CD8-positive, alpha-beta memory T cell (primary cell): ENCODE data around the gene OXGR1. TPM values are rescaled to one million over a fixed set of nuclear protein-coding genes. Genes with fewer than 3 reads are reported as not detected.
A peak's percentile ranks its signal among the peaks of the same experiment; 100 is the strongest.

Experiments
- CTCF ChIA-PET: fragments of 350-600 bp; sonication (Branson Sonifier 250); formaldehyde crosslinking; loops from one replicate; lab custom pipeline; 2021; ENCODE audit warnings: antibody characterized with exemption; lab: Charles Lee
- POLR2A ChIA-PET: fragments of 350-600 bp; sonication (Branson Sonifier 250); formaldehyde crosslinking; loops from one replicate; lab custom pipeline; 2021; ENCODE audit warnings: antibody characterized with exemption; lab: Charles Lee
- DNase-seq, 5 donors: peaks; one replicate each; pipeline versions ENCODE4 v3.0.0 to v3.0.0-alpha.2; 2020 to 2022; ENCODE audit warnings: mixed read lengths in 1 of 5
- H3K27ac ChIP-seq: one replicate; pipeline ENCODE4 v1.7.0; 2013; ENCODE audit warnings: low read depth, mild to moderate bottlenecking, low read length, moderate library complexity
- H3K27me3 ChIP-seq: 2 replicates; pipeline ENCODE4 v1.7.0; 2013; ENCODE audit warnings: low read length, mild to moderate bottlenecking; ENCODE audit not compliant: insufficient read depth, poor library complexity, severe bottlenecking
- H3K36me3 ChIP-seq: 2 replicates; pipeline ENCODE4 v1.7.0; 2013; ENCODE audit warnings: mild to moderate bottlenecking, low read length, moderate library complexity; ENCODE audit not compliant: insufficient read depth
- H3K4me1 ChIP-seq: 2 replicates; pipeline ENCODE4 v1.7.0; 2013; ENCODE audit warnings: mild to moderate bottlenecking, low read length, moderate library complexity; ENCODE audit not compliant: insufficient read depth
- H3K4me3 ChIP-seq: 2 replicates; pipeline ENCODE4 v1.7.0; 2013; ENCODE audit warnings: mild to moderate bottlenecking, low read length
- H3K9me3 ChIP-seq: 2 replicates; pipeline ENCODE4 v1.7.0; 2013; ENCODE audit warnings: mild to moderate bottlenecking, low read length
- H3K27ac Mint-ChIP-seq, 8 donors: one replicate each; pipeline ENCODE4 v1.8.0; 2020 to 2021; ENCODE audit warnings: mixed read lengths in 8 of 8, mild to moderate bottlenecking in 6 of 8, inconsistent platforms in 3 of 8, moderate library complexity in 3 of 8
- H3K27me3 Mint-ChIP-seq, 2 donors: one replicate each; pipeline ENCODE4 v1.8.0; 2020 to 2021; ENCODE audit warnings: mixed read lengths in 2 of 2, mild to moderate bottlenecking in 1 of 2, moderate library complexity in 1 of 2
- H3K36me3 Mint-ChIP-seq, 3 donors: one replicate each; pipeline ENCODE4 v1.8.0; 2020 to 2021; ENCODE audit warnings: mixed read lengths in 3 of 3, inconsistent platforms in 1 of 3, mild to moderate bottlenecking in 1 of 3
- H3K4me1 Mint-ChIP-seq, 3 donors: one replicate each; pipeline ENCODE4 v1.8.0; 2020 to 2021; ENCODE audit warnings: mixed read lengths in 3 of 3, inconsistent platforms in 1 of 3, mild to moderate bottlenecking in 1 of 3
- H3K4me3 Mint-ChIP-seq, 7 donors: one replicate each; pipeline ENCODE4 v1.8.0; 2020 to 2021; ENCODE audit warnings: mixed read lengths in 7 of 7, mild to moderate bottlenecking in 6 of 7, moderate library complexity in 4 of 7, inconsistent platforms in 2 of 7
- H3K9me3 Mint-ChIP-seq, 5 donors: one replicate each; pipeline ENCODE4 v1.8.0; 2020 to 2022; ENCODE audit warnings: mixed read lengths in 5 of 5, mild to moderate bottlenecking in 3 of 5, moderate library complexity in 2 of 5, inconsistent platforms in 1 of 5
- polyA plus RNA-seq: library from polyadenylated mRNA; unstranded; fragments of 300-500 nt; fragmentation: Illumina TruSeq; gene quantifications from one replicate; pipeline ENCODE4 v1.2.3, GENCODE V29; 2021
- total RNA-seq, 2 experiments: library from RNA; stranded (reverse); gene quantifications; one replicate each; pipeline ENCODE4 v1.2.3, GENCODE V29; 2021

OXGR1 gene
- total and polyA plus RNA-seq, 3 experiments from 2014 or later = not detected

DNA sequence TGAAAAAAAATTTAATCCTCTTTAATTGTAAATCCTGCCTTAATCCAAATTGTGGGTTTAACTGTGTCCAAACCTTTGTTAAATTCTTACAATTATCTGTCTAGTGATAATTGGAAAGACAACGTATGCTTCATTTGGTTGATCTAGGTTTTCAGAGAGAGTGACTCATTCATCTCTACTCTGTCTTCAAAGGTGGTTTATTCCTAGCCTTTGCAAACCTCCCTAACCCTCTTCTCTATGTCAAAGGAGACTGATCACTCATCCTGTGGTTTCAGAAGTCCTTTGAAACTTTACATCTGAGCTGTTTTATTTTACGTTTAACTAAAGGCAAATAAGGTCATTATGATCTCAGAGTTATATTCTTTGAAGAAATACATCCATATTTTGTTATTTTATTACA, 8.8 kb upstream of the OXGR1 start:
- no peak overlapping the region for H3K27ac ChIP-seq
- Mint-ChIP-seq H3K27me3 (peaks cover 11 to 18% of the 10 kb centered on the region in 2 donors), H3K9me3 (no peaks in the 10 kb centered on the region), H3K4me1 (no peaks in the 10 kb centered on the region), H3K27ac (no peak overlapping the region), H3K4me3 (no peak overlapping the region), H3K36me3 (no peaks in the 10 kb centered on the region)
- CTCF ChIA-PET = no interaction called here
- no peaks in the 10 kb centered on the region for H3K9me3 ChIP-seq
- no peak for DNase-seq
- H3K36me3 ChIP-seq = no peaks in the 10 kb centered on the region
- H3K4me1 ChIP-seq = no peaks in the 10 kb centered on the region
- no peak overlapping the region for H3K4me3 ChIP-seq
- POLR2A ChIA-PET = no interaction called here
- no peaks in the 10 kb centered on the region for H3K27me3 ChIP-seq

DNA sequence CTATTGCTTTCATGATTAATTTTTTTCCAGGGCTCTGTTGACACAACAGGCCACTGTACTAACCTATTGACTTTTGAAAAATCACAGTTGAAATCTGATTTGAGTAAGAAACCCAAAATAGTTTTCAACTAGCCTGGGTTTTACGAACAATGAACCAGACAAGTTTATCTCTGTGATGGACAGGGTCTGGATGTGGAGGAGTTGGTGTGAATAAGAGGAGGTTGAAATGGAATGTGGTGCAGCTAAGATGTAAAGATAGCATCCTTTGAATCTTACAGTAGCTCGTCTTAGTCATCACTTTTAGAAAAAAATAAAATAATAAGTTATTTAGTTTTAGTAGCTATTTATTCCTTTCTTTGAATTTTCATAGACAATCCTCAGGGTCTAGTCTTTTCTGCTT, 8.3 kb upstream of the OXGR1 start:
- Mint-ChIP-seq H3K4me1 (no peaks in the 10 kb centered on the region), H3K9me3 (no peaks in the 10 kb centered on the region), H3K27ac (no peak overlapping the region), H3K27me3 (peaks cover 11 to 15% of the 10 kb centered on the region in 2 donors), H3K4me3 (no peak overlapping the region), H3K36me3 (no peaks in the 10 kb centered on the region)
- Histone ChIP-seq H3K9me3 (no peaks in the 10 kb centered on the region), H3K27ac (no peak overlapping the region), H3K4me1 (no peaks in the 10 kb centered on the region), H3K27me3 (no peaks in the 10 kb centered on the region), H3K4me3 (no peak overlapping the region), H3K36me3 (no peaks in the 10 kb centered on the region)
- ChIA-PET POLR2A (no interaction called here), CTCF (no interaction called here)
- DNase-seq = no peak

DNA sequence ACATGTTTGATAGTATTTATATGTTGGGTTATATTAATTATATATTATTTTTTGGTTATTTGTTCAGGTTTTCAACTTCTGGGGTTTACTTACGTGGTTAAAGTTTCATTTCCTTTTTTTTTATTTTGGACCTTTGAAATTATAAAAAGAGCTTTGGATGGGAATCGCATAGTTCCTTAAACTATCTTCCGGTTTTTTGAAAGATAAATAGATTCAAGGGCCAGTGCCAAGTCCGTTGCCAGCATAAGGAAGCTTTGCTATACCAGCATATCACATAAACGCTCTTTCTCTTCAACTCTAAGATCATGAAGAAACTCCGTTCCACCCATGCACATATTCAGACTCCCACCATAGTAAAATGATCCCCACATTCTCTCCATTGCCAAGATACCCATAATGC, 7.4 kb upstream of the OXGR1 start:
- CTCF ChIA-PET = no interaction called here
- no peak for DNase-seq
- H3K27me3 Mint-ChIP-seq = peaks cover 11 to 15% of the 10 kb centered on the region in 2 donors

DNA sequence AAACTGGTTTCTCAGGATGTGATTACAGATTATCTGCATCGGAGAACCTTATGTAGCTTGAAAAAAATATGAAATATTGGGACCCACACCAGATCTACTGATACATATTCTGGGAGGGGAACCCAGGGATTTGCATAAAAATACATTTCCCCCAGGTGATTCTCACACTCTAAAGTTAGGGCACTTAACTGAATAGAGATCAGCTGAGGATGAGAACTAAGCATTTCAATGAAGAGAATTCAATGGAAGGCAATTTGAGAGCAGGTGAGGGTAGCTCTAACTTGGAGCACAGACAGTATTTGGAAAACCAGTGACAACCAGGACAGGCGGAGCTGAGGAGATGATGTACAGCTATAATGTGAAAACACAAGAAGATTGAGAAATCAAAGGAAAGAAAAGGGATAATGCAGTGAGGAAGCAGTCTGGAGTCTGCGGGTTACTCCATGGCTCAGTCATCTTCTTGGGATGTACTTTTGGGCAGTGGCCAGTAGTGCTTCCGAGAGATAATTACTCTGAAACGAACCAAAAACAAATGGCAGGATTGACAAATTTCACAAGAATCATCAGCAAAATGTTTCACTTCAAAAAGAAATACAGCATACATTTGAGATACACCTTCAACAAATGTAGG, 6.1 kb upstream of the OXGR1 start:
- Histone ChIP-seq H3K9me3 (no peaks in the 10 kb centered on the region), H3K27ac (no peak overlapping the region), H3K27me3 (no peaks in the 10 kb centered on the region), H3K4me1 (no peaks in the 10 kb centered on the region), H3K4me3 (no peak overlapping the region), H3K36me3 (no peaks in the 10 kb centered on the region)
- Mint-ChIP-seq H3K27ac (no peak overlapping the region), H3K9me3 (no peaks in the 10 kb centered on the region), H3K4me3 (no peak overlapping the region), H3K4me1 (no peaks in the 10 kb centered on the region), H3K27me3 (peaks cover 10 to 15% of the 10 kb centered on the region in 2 donors), H3K36me3 (no peaks in the 10 kb centered on the region)
- ChIA-PET CTCF (no interaction called here), POLR2A (no interaction called here)
- DNase-seq = no peak

More for the DNA sequence above, 7.4 kb upstream of the OXGR1 start:
- no peaks in the 10 kb centered on the region for H3K9me3 Mint-ChIP-seq
- no peaks in the 10 kb centered on the region for H3K36me3 Mint-ChIP-seq
- no peaks in the 10 kb centered on the region for H3K36me3 ChIP-seq
- H3K4me1 ChIP-seq = no peaks in the 10 kb centered on the region
- no peak overlapping the region for H3K4me3 ChIP-seq
- no peak overlapping the region for H3K4me3 Mint-ChIP-seq
- no peaks in the 10 kb centered on the region for H3K27me3 ChIP-seq
- POLR2A ChIA-PET = no interaction called here
- H3K9me3 ChIP-seq = no peaks in the 10 kb centered on the region
- H3K27ac Mint-ChIP-seq = no peak overlapping the region
- no peak overlapping the region for H3K27ac ChIP-seq
- H3K4me1 Mint-ChIP-seq = no peaks in the 10 kb centered on the region

DNA sequence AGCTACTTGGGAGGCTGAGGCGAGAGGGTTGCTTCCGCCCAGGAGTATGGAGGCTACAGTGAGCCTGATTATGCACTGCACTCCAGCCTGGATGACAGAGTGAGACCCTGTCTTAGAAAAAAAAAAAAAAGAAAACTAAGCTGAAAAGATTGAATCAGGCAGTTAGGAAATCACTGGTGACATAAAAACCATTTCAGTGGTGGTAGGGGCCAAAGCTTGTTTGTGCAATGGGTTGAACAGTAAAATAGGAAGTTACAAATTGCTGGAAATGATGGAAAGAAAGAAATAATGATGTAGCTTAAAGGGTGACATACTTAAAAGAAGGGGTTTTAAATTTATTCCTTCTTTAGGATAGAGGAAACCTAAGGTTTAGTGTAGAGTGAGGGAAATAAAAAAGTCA, 4.8 kb upstream of the OXGR1 start:
- Mint-ChIP-seq H3K27me3 (peaks cover 12 to 21% of the 10 kb centered on the region in 2 donors), H3K36me3 (peaks cover 0 to 2% (median 0%) of the 10 kb centered on the region in 3 donors), H3K4me1 (peaks cover 0 to 5% (median 4%) of the 10 kb centered on the region in 3 donors), H3K27ac (no peak overlapping the region), H3K9me3 (no peaks in the 10 kb centered on the region), H3K4me3 (no peak overlapping the region)
- Histone ChIP-seq H3K9me3 (no peaks in the 10 kb centered on the region), H3K27ac (no peak overlapping the region), H3K4me1 (no peaks in the 10 kb centered on the region), H3K4me3 (no peak overlapping the region), H3K27me3 (peaks cover 8% of the 10 kb centered on the region), H3K36me3 (no peaks in the 10 kb centered on the region)
- POLR2A ChIA-PET = no interaction called here
- no peak for DNase-seq
- CTCF ChIA-PET = no interaction called here

DNA sequence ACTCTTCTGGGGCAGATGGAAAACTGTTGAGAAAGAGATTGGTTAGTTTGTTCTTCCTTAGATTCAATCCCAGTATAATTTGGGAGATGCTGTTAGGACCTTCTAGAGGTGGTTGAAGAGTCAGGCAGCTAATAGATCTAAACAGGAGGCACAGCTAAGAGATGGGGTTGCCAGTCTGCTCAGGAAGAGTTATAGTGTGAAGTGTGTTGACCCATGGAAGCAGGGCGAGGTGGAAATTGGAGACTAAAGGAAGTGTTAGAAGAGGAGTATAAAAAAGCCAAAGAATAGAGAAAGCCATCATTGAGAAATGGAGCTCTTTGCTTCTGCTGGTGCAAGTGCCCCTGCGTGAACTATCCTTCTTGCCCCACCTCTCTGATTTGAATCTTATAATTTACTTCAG, 3.8 kb upstream of the OXGR1 start:
- Histone ChIP-seq H3K27ac (no peak overlapping the region), H3K4me1 (no peaks in the 10 kb centered on the region), H3K4me3 (no peak overlapping the region), H3K9me3 (no peaks in the 10 kb centered on the region), H3K36me3 (no peaks in the 10 kb centered on the region), H3K27me3 (peaks cover 8% of the 10 kb centered on the region)
- Mint-ChIP-seq H3K27ac (no peak overlapping the region), H3K36me3 (peaks cover 0 to 2% (median 0%) of the 10 kb centered on the region in 3 donors), H3K27me3 (peaks cover 18 to 30% of the 10 kb centered on the region in 2 donors), H3K9me3 (peaks cover 0 to 2% (median 0%) of the 10 kb centered on the region in 5 donors), H3K4me1 (peaks cover 4 to 10% (median 6%) of the 10 kb centered on the region in 3 donors), H3K4me3 (no peak overlapping the region)
- ChIA-PET POLR2A (no interaction called here), CTCF (no interaction called here)
- DNase-seq = no peak

DNA sequence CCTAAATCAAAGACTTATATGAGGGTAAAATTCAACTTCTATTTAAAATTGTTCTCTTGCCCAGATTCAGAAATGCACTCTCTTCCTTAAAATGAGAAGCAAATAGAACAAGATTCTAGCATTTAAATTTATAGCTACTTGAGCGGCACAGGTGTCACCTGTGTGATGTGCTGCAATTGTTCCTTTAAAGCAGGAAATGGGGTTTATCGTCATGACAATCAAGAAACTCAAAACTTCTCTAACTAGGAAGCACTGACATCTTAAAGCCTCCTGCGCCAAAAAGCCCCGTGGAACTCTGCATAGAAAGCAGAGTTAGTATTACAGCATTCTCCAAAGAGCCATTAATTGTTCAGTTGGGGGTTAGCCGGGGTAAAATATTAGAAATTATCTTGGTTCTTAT, 2.6 kb upstream of the OXGR1 start:
- H3K27me3 ChIP-seq = peaks cover 8% of the 10 kb centered on the region
- Mint-ChIP-seq H3K4me3 (no peak overlapping the region), H3K27me3 (peaks cover 21 to 34% of the 10 kb centered on the region in 2 donors), H3K27ac (no peak overlapping the region), H3K4me1 (peaks cover 4 to 10% (median 6%) of the 10 kb centered on the region in 3 donors), H3K9me3 (peaks cover 0 to 3% (median 1%) of the 10 kb centered on the region in 5 donors), H3K36me3 (peaks cover 0 to 2% (median 0%) of the 10 kb centered on the region in 3 donors)
- ChIA-PET CTCF (no interaction called here), POLR2A (no interaction called here)
- H3K4me3 ChIP-seq = no peak overlapping the region
- no peak overlapping the region for H3K27ac ChIP-seq
- no peaks in the 10 kb centered on the region for H3K9me3 ChIP-seq
- no peaks in the 10 kb centered on the region for H3K36me3 ChIP-seq
- H3K4me1 ChIP-seq = no peaks in the 10 kb centered on the region
- no peak for DNase-seq

DNA sequence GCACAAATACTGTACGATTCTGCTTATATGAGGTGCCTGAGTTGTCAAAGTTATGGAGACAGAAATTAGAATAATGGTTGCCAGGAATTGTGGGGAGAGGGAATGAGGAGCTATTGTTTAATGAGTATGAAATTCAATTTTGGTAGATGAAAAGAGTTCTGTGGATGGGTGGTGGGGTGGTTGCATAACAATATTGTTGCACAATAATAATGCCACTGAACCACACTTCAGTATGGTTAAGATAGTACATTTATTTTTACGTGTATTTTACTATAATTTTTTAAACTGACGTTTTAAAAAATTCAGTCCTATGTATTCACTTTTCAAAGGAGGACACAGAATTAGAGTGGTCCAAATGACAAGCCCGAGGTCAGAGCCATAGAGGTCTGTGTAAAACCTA, 1.8 kb upstream of the OXGR1 start:
- H3K4me3 ChIP-seq = no peak overlapping the region
- no peak overlapping the region for H3K27ac ChIP-seq
- H3K36me3 ChIP-seq = no peaks in the 10 kb centered on the region
- ChIA-PET POLR2A (no interaction called here), CTCF (no interaction called here)
- H3K4me1 ChIP-seq = no peaks in the 10 kb centered on the region
- Mint-ChIP-seq H3K4me1 (peaks cover 4 to 10% (median 6%) of the 10 kb centered on the region in 3 donors), H3K9me3 (peaks cover 0 to 6% (median 3%) of the 10 kb centered on the region in 5 donors), H3K27me3 (peaks cover 23 to 34% of the 10 kb centered on the region in 2 donors), H3K36me3 (peaks cover 0 to 2% (median 0%) of the 10 kb centered on the region in 3 donors), H3K27ac (peak overlapping the region in 1 of 8 donors; percentile 24), H3K4me3 (no peak overlapping the region)
- no peaks in the 10 kb centered on the region for H3K9me3 ChIP-seq
- peaks cover 8% of the 10 kb centered on the region for H3K27me3 ChIP-seq
- no peak for DNase-seq
